ENCODE measurements around the gene JAK3. TPM values are rescaled to one million over a fixed set of nuclear protein-coding genes. Genes with fewer than 3 reads are reported as not detected.

Gene JAK3
- total and polyA plus RNA-seq, 2 of the 4 experiments (the other 2 are of a cell fraction) = 0.36 to 1.5 TPM

DNA sequence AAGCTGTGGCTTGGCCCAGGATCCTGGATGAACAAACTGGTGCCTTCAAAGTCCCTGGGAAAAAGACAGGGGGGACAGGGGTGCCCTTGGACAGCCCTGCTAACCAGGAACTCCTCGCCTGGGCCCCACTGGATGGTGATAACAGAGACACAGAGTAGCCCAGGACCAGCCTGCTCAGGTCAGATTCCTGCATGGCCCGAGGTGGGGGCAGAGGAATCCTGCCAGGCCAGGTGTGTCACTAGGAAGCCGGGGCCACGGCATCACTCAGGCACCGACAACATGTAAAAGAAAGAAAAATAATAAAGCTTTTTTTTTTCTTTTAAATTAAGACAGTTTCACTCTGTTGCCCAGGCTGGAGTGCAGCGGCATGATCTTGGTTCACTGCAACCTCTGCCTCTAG lies 6.3 kb upstream of the JAK3 start:
- CTCF ChIA-PET = interaction anchor here (1.6 kb wide), 1 partner anchor 87 kb away, joined by 3 read pairs; no protein-coding TSS in a partner anchor
- dilution Hi-C loops (cut with HindIII; ENCODE audit: low sequenced_read_pairs, unreplicated experiment) (no loop called here), in situ Hi-C loops (cut with MboI; ENCODE audit: low sequenced_read_pairs) (loop anchor here (10.0 kb wide), 2 partner anchors 149 to 399 kb away; no protein-coding TSS in a partner anchor), intact Hi-C loops (cut with micrococcal nuclease) (loop anchor here (2.0 to 10.0 kb wide), 3 partner anchors 69 to 507 kb away; no protein-coding TSS in a partner anchor)
- no peaks in the 10 kb centered on the region for H3K79me1 ChIP-seq (ENCODE audit: low read depth in 1 of 2, low read length in 2 of 2)
- no peaks in the 10 kb centered on the region for H3K9me3 ChIP-seq (ENCODE audit: control insufficient read depth, insufficient read depth, low read length)
- DNase-seq (no peak), ATAC-seq (ENCODE audit: low read depth) (no peak)
- BruUV-seq (replicated peaks) = no TSS peak
- H2BK5ac ChIP-seq (ENCODE audit: low read depth, low read length, poor library complexity, severe bottlenecking) = no peak overlapping the region
- no peaks in the 10 kb centered on the region for H3K36me3 ChIP-seq (ENCODE audit: control insufficient read depth, insufficient read depth, low read length)
- no peak overlapping the region for H2AK5ac ChIP-seq (ENCODE audit: low read depth, low read length)
- no peak overlapping the region for H3K56ac ChIP-seq (ENCODE audit: extremely low read depth, insufficient read depth, low read length)
- no peak overlapping the region for H3K27ac ChIP-seq (ENCODE audit: insufficient read depth, low read length)
- no peaks in the 10 kb centered on the region for H4K20me1 ChIP-seq (ENCODE audit: insufficient read depth, low read length)
- no peaks in the 10 kb centered on the region for H3K27me3 ChIP-seq (ENCODE audit: control insufficient read depth, insufficient read depth, low read length)
- no peak overlapping the region for H2BK120ac ChIP-seq (ENCODE audit: low read depth, low read length)
- WGBS, 2 experiments (ENCODE audit: extremely low coverage in 2 of 2, insufficient read length in 1 of 2) = no CpG with 5 or more reads among the region's 6 CpGs
- no peak overlapping the region for H3K14ac ChIP-seq (replicated peaks; ENCODE audit: low read depth, low read length)
- no peak overlapping the region for H3K9ac ChIP-seq (ENCODE audit: low read depth, low read length)
- H4K5ac ChIP-seq (ENCODE audit: low read depth, low read length) = no peak overlapping the region
- H2AK9ac ChIP-seq (replicated peaks; ENCODE audit: low read depth, low read length, poor library complexity) = peak overlapping the region; percentile 15
- TF ChIP-seq POLR2A (IDR thresholded peaks at IDR 0.05; ENCODE audit: low read depth, low read length) = no peak
- TF ChIP-seq, protein P1, sequence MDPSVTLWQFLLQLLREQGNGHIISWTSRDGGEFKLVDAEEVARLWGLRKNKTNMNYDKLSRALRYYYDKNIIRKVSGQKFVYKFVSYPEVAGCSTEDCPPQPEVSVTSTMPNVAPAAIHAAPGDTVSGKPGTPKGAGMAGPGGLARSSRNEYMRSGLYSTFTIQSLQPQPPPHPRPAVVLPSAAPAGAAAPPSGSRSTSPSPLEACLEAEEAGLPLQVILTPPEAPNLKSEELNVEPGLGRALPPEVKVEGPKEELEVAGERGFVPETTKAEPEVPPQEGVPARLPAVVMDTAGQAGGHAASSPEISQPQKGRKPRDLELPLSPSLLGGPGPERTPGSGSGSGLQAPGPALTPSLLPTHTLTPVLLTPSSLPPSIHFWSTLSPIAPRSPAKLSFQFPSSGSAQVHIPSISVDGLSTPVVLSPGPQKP (IDR thresholded peaks at IDR 0.05; ENCODE audit: borderline replicate concordance, low read depth, low read length) = no peak
- TF ChIP-seq SMC3 (IDR thresholded peaks at IDR 0.05; ENCODE audit: low read depth, low read length) = no peak
- TF ChIP-seq CHD1 (IDR thresholded peaks at IDR 0.05; ENCODE audit: low read depth, low read length) = no peak
- no peak for TF ChIP-seq MAZ (IDR thresholded peaks at IDR 0.05; ENCODE audit: borderline replicate concordance, low read depth, low read length)
- no peak overlapping the region for H3K18ac ChIP-seq (ENCODE audit: low read depth, low read length)
- no peak overlapping the region for H3K4me3 ChIP-seq (ENCODE audit: insufficient read depth, low read depth, low read length)
- no peak overlapping the region for H3K23ac ChIP-seq (ENCODE audit: low read depth, low read length)
- no peak overlapping the region for H3K4ac ChIP-seq (ENCODE audit: low read depth, low read length)
- POLR2A ChIA-PET (ENCODE audit: unreplicated experiment) = no interaction called here
- no peak overlapping the region for H3K4me2 ChIP-seq (ENCODE audit: low read depth, low read length)
- H2BK20ac ChIP-seq (ENCODE audit: low read depth, low read length) = no peak overlapping the region
- no peaks in the 10 kb centered on the region for H3K9me1 ChIP-seq (ENCODE audit: insufficient read depth, low read length)
- H3K4me1 ChIP-seq (ENCODE audit: control insufficient read depth, insufficient read depth, low read length) = peaks cover 2% of the 10 kb centered on the region; the same call in 1 of the 2 replicates
- no peak overlapping the region for H4K91ac ChIP-seq (ENCODE audit: insufficient read depth, low read depth, low read length)
- no peak overlapping the region for H4K8ac ChIP-seq (ENCODE audit: low read depth in 2 of 2, low read length in 2 of 2)
- H2AFZ ChIP-seq (replicated peaks; ENCODE audit: low read length, poor library complexity) = no peak overlapping the region
- no peak overlapping the region for H2BK15ac ChIP-seq (ENCODE audit: low read depth, low read length)
